HepG2 (cell line): ENCODE measurements around the gene TFDP1. TPM values are rescaled to one million over a fixed set of nuclear protein-coding genes. Genes with fewer than 3 reads are reported as not detected.
A peak's percentile ranks its signal among the peaks of the same experiment; 100 is the strongest.

ENCODE experiments used
- ARID3A ChIP-seq: IDR thresholded peaks from 2 replicates; pipeline ENCODE4 v1.6.1; 2012; ENCODE audit warnings: low read depth, low read length, improper control_type of control experiment
- CREB1 ChIP-seq, 2 experiments: fragments of 450-650 bp in 1 of 2; IDR thresholded peaks; 2 replicates each; pipeline ENCODE4 v1.6.1; 2016 to 2017; ENCODE audit warnings: control low read depth in 1 of 2, mild to moderate bottlenecking in 1 of 2, missing compliant biosample characterization in 1 of 2, missing genetic modification characterization in 1 of 2
- CTCF ChIP-seq: sonication (generic); formaldehyde crosslinking; IDR thresholded peaks from 2 replicates; pipeline ENCODE4 v1.5.0; 2020; ENCODE audit warnings: mild to moderate bottlenecking, missing genetic modification reagents, moderate library complexity
- FOXK1 ChIP-seq: sonication (generic); formaldehyde crosslinking; IDR thresholded peaks from 2 replicates; pipeline ENCODE4 v1.4.0; 2020; ENCODE audit warnings: low read depth, missing genetic modification reagents, borderline replicate concordance
- HNRNPUL1 ChIP-seq: fragments of 200-400 bp; formaldehyde crosslinking; IDR thresholded peaks from 2 replicates; pipeline ENCODE4 v1.6.1; 2017; ENCODE audit warnings: low read depth, mild to moderate bottlenecking, low read length, moderate library complexity
- KDM3A ChIP-seq: IDR thresholded peaks from 2 replicates; pipeline ENCODE4 v1.6.1; 2018; ENCODE audit warnings: low read depth, missing compliant biosample characterization
- MAZ ChIP-seq, 2 experiments: sonication (generic) in 1 of 2; formaldehyde crosslinking in 1 of 2; IDR thresholded peaks; 2 replicates each; pipeline versions ENCODE4 v1.5.0 to v1.6.1; 2012 to 2020; ENCODE audit warnings: low read depth in 2 of 2, mild to moderate bottlenecking in 2 of 2, borderline replicate concordance in 1 of 2, improper control_type of control experiment in 1 of 2, low read length in 1 of 2, missing genetic modification reagents in 1 of 2, moderate library complexity in 1 of 2
- PRPF4 ChIP-seq: fragments of 200-400 bp; formaldehyde crosslinking; IDR thresholded peaks from 2 replicates; pipeline ENCODE4 v1.6.1; 2016; ENCODE audit warnings: low read length, low read depth; ENCODE audit not compliant: poor library complexity, severe bottlenecking
- TBX2 ChIP-seq: sonication (generic); formaldehyde crosslinking; IDR thresholded peaks from 2 replicates; pipeline ENCODE4 v1.5.0; 2020; ENCODE audit warnings: missing genetic modification reagents, mild to moderate bottlenecking, borderline replicate concordance
- YEATS2 ChIP-seq: sonication (generic); formaldehyde crosslinking; IDR thresholded peaks from 2 replicates; pipeline ENCODE4 v1.4.0; 2020; ENCODE audit warnings: missing genetic modification reagents, borderline replicate concordance
- ZMYM3 ChIP-seq: sonication (generic); formaldehyde crosslinking; IDR thresholded peaks from 2 replicates; pipeline ENCODE4 v1.5.1; 2020; ENCODE audit warnings: mild to moderate bottlenecking, missing genetic modification reagents
- ZNF224 ChIP-seq: sonication (generic); formaldehyde crosslinking; IDR thresholded peaks from 2 replicates; pipeline ENCODE4 v1.5.0; 2020; ENCODE audit warnings: mild to moderate bottlenecking, missing genetic modification reagents
- ZNF263 ChIP-seq: sonication (generic); formaldehyde crosslinking; IDR thresholded peaks from 2 replicates; pipeline ENCODE4 v1.4.0; 2020; ENCODE audit warnings: missing genetic modification reagents
- ZNF432 ChIP-seq: sonication (generic); formaldehyde crosslinking; IDR thresholded peaks from 2 replicates; pipeline ENCODE4 v1.5.0; 2020; ENCODE audit warnings: missing genetic modification reagents, mild to moderate bottlenecking, borderline replicate concordance
- ZNF512B ChIP-seq: sonication (generic); formaldehyde crosslinking; IDR thresholded peaks from 2 replicates; pipeline ENCODE4 v1.5.1; 2020; ENCODE audit warnings: missing genetic modification reagents, mild to moderate bottlenecking, borderline replicate concordance
- ZNF614 ChIP-seq: IDR thresholded peaks from 2 replicates; pipeline ENCODE4 v1.6.1; 2018; ENCODE audit warnings: missing biosample characterization, missing genetic modification reagents, inconsistent platforms, borderline replicate concordance
- ZNF7 ChIP-seq: IDR thresholded peaks from 2 replicates; pipeline ENCODE4 v1.6.1; 2016; ENCODE audit warnings: missing biosample characterization, missing genetic modification reagents
- polyA plus RNA-seq, 8 experiments: library from polyadenylated mRNA; depleted of rRNA in 3 of 8; stranded (reverse) in 7 of 8; unstranded in 1 of 8; fragments of >200 nt; fragmentation: Illumina TruSeq in 4 of 8; extraction: Trizol in 4 of 8; gene quantifications; 2 replicates each; pipeline versions ENCODE4 v1.2.1 to v1.2.3, GENCODE V29; 2011 to 2016; ENCODE audit warnings: low read depth in 4 of 8, missing spikeins in 1 of 8, mixed read lengths in 1 of 8; ENCODE audit not compliant: insufficient read depth in 1 of 8
- total RNA-seq, 5 experiments: library from RNA; depleted of rRNA; stranded (reverse); fragments of >200 nt; fragmentation: Illumina TruSeq; extraction: Trizol; gene quantifications; 2 replicates each; pipeline ENCODE4 v1.2.3, GENCODE V29; 2016; ENCODE audit warnings: low read depth in 1 of 5
- TF ChIP-seq, protein P1 (sequence below): IDR thresholded peaks from 2 replicates; pipeline ENCODE4 v1.6.1; 2012; ENCODE audit warnings: low read length, improper control_type of control experiment

The TFDP1 gene
- total and polyA plus RNA-seq, 2 of the 13 experiments (the other 11 are each of a cell fraction or from before 2014, with no cell fraction given): 38.0 to 84.2 TPM

- TF ChIP-seq ARID3A (no peak), TBX2 (CRISPR knock-in tag) (peak; percentile 38; the same call in 1 of the 2 replicates), ZNF263 (peak; percentile 99), ZNF7 (no peak), ZMYM3 (CRISPR knock-in tag) (no peak), HNRNPUL1 (no peak), ZNF614 (CRISPR knock-in tag) (no peak), ZNF512B (CRISPR knock-in tag) (no peak), PRPF4 (no peak), KDM3A (no peak), MAZ (IDR thresholded peaks at IDR 0.05; ENCODE audit: borderline replicate concordance, low read depth, low read length) (no peak), MAZ (CRISPR knock-in tag; IDR thresholded peaks at IDR 0.05; ENCODE audit: low read depth) (peak; percentile 67; the same call in 1 of the 2 replicates), FOXK1 (CRISPR knock-in tag) (no peak), CTCF (CRISPR knock-in tag) (no peak), ZNF224 (CRISPR knock-in tag) (no peak), YEATS2 (peak; percentile 33; the same call in 1 of the 2 replicates), CREB1 (IDR thresholded peaks at IDR 0.05) (peak; percentile 83; the same call in 1 of the 2 replicates), CREB1 (CRISPR knock-in tag; IDR thresholded peaks at IDR 0.05) (no peak), ZNF432 (CRISPR knock-in tag) (no peak)
- TF ChIP-seq, protein P1, sequence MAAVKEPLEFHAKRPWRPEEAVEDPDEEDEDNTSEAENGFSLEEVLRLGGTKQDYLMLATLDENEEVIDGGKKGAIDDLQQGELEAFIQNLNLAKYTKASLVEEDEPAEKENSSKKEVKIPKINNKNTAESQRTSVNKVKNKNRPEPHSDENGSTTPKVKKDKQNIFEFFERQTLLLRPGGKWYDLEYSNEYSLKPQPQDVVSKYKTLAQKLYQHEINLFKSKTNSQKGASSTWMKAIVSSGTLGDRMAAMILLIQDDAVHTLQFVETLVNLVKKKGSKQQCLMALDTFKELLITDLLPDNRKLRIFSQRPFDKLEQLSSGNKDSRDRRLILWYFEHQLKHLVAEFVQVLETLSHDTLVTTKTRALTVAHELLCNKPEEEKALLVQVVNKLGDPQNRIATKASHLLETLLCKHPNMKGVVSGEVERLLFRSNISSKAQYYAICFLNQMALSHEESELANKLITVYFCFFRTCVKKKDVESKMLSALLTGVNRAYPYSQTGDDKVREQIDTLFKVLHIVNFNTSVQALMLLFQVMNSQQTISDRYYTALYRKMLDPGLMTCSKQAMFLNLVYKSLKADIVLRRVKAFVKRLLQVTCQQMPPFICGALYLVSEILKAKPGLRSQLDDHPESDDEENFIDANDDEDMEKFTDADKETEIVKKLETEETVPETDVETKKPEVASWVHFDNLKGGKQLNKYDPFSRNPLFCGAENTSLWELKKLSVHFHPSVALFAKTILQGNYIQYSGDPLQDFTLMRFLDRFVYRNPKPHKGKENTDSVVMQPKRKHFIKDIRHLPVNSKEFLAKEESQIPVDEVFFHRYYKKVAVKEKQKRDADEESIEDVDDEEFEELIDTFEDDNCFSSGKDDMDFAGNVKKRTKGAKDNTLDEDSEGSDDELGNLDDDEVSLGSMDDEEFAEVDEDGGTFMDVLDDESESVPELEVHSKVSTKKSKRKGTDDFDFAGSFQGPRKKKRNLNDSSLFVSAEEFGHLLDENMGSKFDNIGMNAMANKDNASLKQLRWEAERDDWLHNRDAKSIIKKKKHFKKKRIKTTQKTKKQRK: no peak
These were observed at the start of gene TFDP1 (continued) for GRCh38 chr13:113584205-113584869.
